ENCODE measurements around the gene KCNQ5. TPM values are rescaled to one million over a fixed set of nuclear protein-coding genes. Genes with fewer than 3 reads are reported as not detected.

KCNQ5 gene
- total and polyA plus RNA-seq, 10 of the 15 experiments (the other 5 are each of a cell fraction or from before 2014, with no cell fraction given): 0.60 to 16.2 (median 3.2) TPM

GRCh38 chr6:73145690-73146089 is 523.8 kb downstream of the KCNQ5 start (continued):
- TF ChIP-seq RUNX3 (IDR thresholded peaks at IDR 0.05; ENCODE audit: low read length): 0 out of 2 replicates have a peak, but pooled peaks have one; percentile 27
- TF ChIP-seq RELA (IDR thresholded peaks at IDR 0.05; ENCODE audit: borderline replicate concordance, partially characterized antibody): no peak
- no peak for TF ChIP-seq SKIL (IDR thresholded peaks at IDR 0.05; ENCODE audit: low read depth, poor library complexity, severe bottlenecking)
- TF ChIP-seq ESRRA (IDR thresholded peaks at IDR 0.05; ENCODE audit: low read length): no peak
- TF ChIP-seq E2F8 (IDR thresholded peaks at IDR 0.05; ENCODE audit: low read depth, partially characterized antibody): no peak
- no peak for TF ChIP-seq CREM (IDR thresholded peaks at IDR 0.05; ENCODE audit: low read depth)
- no peak for TF ChIP-seq NR2C1 (IDR thresholded peaks at IDR 0.05)
- no peak for TF ChIP-seq ZNF24 (IDR thresholded peaks at IDR 0.05)
- 0 out of 2 replicates have a peak, but pooled peaks have one; percentile 32 for TF ChIP-seq ATF2 (IDR thresholded peaks at IDR 0.05; ENCODE audit: low read length)
- TF ChIP-seq PAX5 (IDR thresholded peaks at IDR 0.05; ENCODE audit: borderline replicate concordance, low read depth, low read length): 0 out of 2 replicates have a peak, but pooled peaks have one; percentile 30
- no peak for TF ChIP-seq PRDM15 (CRISPR knock-in tag; IDR thresholded peaks at IDR 0.05)

Measured in GM12878 (cell line).